ENCODE measurements around the gene RPUSD3.

RPUSD3 gene

GRCh38 chr3:9804996-9805395, 38.8 kb downstream of the RPUSD3 start:
- TF ChIP-seq CEBPB (IDR thresholded peaks at IDR 0.05) (no peak), YY1 (IDR thresholded peaks at IDR 0.05; ENCODE audit: low read depth) (no peak), EP300 (IDR thresholded peaks at IDR 0.05; ENCODE audit: borderline replicate concordance) (no peak), USF1 (IDR thresholded peaks at IDR 0.05) (no peak), TCF12 (IDR thresholded peaks at IDR 0.05; ENCODE audit: low read depth) (no peak), FOXM1 (IDR thresholded peaks at IDR 0.05; ENCODE audit: borderline replicate concordance, low read depth) (no peak), MAX (IDR thresholded peaks at IDR 0.05) (no peak), REST (IDR thresholded peaks at IDR 0.05; ENCODE audit: low read depth) (no peak)

- TF ChIP-seq TAF1 (IDR thresholded peaks at IDR 0.05; ENCODE audit: low read depth) (no peak), REST (IDR thresholded peaks at IDR 0.05; ENCODE audit: low read depth) (no peak), EGR1 (IDR thresholded peaks at IDR 0.05) (no peak), EP300 (IDR thresholded peaks at IDR 0.05; ENCODE audit: borderline replicate concordance) (no peak), ZBTB7A (IDR thresholded peaks at IDR 0.05; ENCODE audit: low read depth) (no peak), USF1 (IDR thresholded peaks at IDR 0.05) (no peak), RAD21 (IDR thresholded peaks at IDR 0.05; ENCODE audit: low read depth) (no peak), CEBPB (IDR thresholded peaks at IDR 0.05) (no peak), NFIC (IDR thresholded peaks at IDR 0.05) (no peak), MAX (IDR thresholded peaks at IDR 0.05) (no peak), CREB1 (IDR thresholded peaks at IDR 0.05; ENCODE audit: low read depth) (no peak), TCF12 (IDR thresholded peaks at IDR 0.05; ENCODE audit: low read depth) (no peak), YY1 (IDR thresholded peaks at IDR 0.05; ENCODE audit: low read depth) (no peak), FOXM1 (IDR thresholded peaks at IDR 0.05; ENCODE audit: borderline replicate concordance, low read depth) (no peak), TEAD4 (IDR thresholded peaks at IDR 0.05) (no peak)
Observed at GRCh38 chr3:9803494-9803893, 40.3 kb downstream of the RPUSD3 start.

GRCh38 chr3:9800529-9800928, 43.3 kb downstream of the RPUSD3 start:
- TF ChIP-seq EP300 (IDR thresholded peaks at IDR 0.05; ENCODE audit: borderline replicate concordance) (no peak), MAX (IDR thresholded peaks at IDR 0.05) (no peak), TCF12 (IDR thresholded peaks at IDR 0.05; ENCODE audit: low read depth) (no peak), TEAD4 (IDR thresholded peaks at IDR 0.05) (no peak), REST (IDR thresholded peaks at IDR 0.05; ENCODE audit: low read depth) (no peak), TAF1 (IDR thresholded peaks at IDR 0.05; ENCODE audit: low read depth) (no peak), NFIC (IDR thresholded peaks at IDR 0.05) (no peak), FOXM1 (IDR thresholded peaks at IDR 0.05; ENCODE audit: borderline replicate concordance, low read depth) (no peak), CEBPB (IDR thresholded peaks at IDR 0.05) (no peak), YY1 (IDR thresholded peaks at IDR 0.05; ENCODE audit: low read depth) (no peak), RAD21 (IDR thresholded peaks at IDR 0.05; ENCODE audit: low read depth) (no peak), ZBTB7A (IDR thresholded peaks at IDR 0.05; ENCODE audit: low read depth) (no peak), USF1 (IDR thresholded peaks at IDR 0.05) (no peak), CREB1 (IDR thresholded peaks at IDR 0.05; ENCODE audit: low read depth) (no peak), EGR1 (IDR thresholded peaks at IDR 0.05) (no peak)
